ENCODE measurements around the gene CENPQ.

- TF ChIP-seq TAF1 (IDR thresholded peaks at IDR 0.05; ENCODE audit: borderline replicate concordance, insufficient read depth, low read length) (no peak), POLR2AphosphoS5 (IDR thresholded peaks at IDR 0.05; ENCODE audit: low read depth, low read length) (no peak), SIN3A (IDR thresholded peaks at IDR 0.05; ENCODE audit: borderline replicate concordance, insufficient read depth, low read length) (no peak), REST (IDR thresholded peaks at IDR 0.05; ENCODE audit: insufficient read depth in 1 of 2, low read depth in 2 of 2, low read length in 2 of 2) (no peak), FOXP2 (optimal IDR thresholded peaks at IDR 0.05; ENCODE audit: borderline replicate concordance, extremely low read depth, extremely low read length, insufficient read depth) (no peak)
These were observed 56.5 kb downstream of the CENPQ start for GRCh38 chr6:49519660-49520059.

Data from PFSK-1 (cell line).